Aortic smooth muscle cell (primary cell): ENCODE data around the gene CLEC20A. TPM values are rescaled to one million over a fixed set of nuclear protein-coding genes. Genes with fewer than 3 reads are reported as not detected.

Experiments used
- total RNA-seq: library from RNA; depleted of rRNA; stranded (reverse); fragments of >200 nt; gene quantifications from 2 replicates; pipeline ENCODE4 v1.2.3, GENCODE V29; 2014

The CLEC20A gene
- total RNA-seq: not detected in 2 replicates

GRCh38 chr1:178496410-178497135, at the start of gene CLEC20A:
CLEC20A (minus strand) TSS chr1:178496964; CDS start chr1:178496939, 25 bp downstream.

GRCh38 chr1:178512566-178513277, 16.0 kb upstream of the CLEC20A start, which contains the start of gene TEX35:
TEX35 (plus strand) TSS chr1:178513109; CDS start chr1:178513189, 80 bp downstream.

Other genes starting within 250 kb of the CLEC20A start
- gene TEX35, start 16.1 kb upstream of the CLEC20A start, total RNA-seq: not detected in 2 replicates
- gene RALGPS2, start 228.3 kb upstream of the CLEC20A start, total RNA-seq: 5.8 and 9.6 TPM in 2 replicates